Suppressor macrophage treated with lipopolysaccharide for 1 hour (primary cell): Measurements from ENCODE around the gene ANKRD29.
A peak's percentile ranks its signal among the peaks of the same experiment; 100 is the strongest.
"Not testable (repeated sequence)": the region's sequence is repeated elsewhere in the genome, so short reads cannot be mapped to it uniquely, and the experiment has no call there.

Source experiments
- DNase-seq, 3 donors: peaks; one replicate each; pipeline ENCODE4 v3.0.0-alpha.2; 2020 to 2022

The ANKRD29 gene

DNA sequence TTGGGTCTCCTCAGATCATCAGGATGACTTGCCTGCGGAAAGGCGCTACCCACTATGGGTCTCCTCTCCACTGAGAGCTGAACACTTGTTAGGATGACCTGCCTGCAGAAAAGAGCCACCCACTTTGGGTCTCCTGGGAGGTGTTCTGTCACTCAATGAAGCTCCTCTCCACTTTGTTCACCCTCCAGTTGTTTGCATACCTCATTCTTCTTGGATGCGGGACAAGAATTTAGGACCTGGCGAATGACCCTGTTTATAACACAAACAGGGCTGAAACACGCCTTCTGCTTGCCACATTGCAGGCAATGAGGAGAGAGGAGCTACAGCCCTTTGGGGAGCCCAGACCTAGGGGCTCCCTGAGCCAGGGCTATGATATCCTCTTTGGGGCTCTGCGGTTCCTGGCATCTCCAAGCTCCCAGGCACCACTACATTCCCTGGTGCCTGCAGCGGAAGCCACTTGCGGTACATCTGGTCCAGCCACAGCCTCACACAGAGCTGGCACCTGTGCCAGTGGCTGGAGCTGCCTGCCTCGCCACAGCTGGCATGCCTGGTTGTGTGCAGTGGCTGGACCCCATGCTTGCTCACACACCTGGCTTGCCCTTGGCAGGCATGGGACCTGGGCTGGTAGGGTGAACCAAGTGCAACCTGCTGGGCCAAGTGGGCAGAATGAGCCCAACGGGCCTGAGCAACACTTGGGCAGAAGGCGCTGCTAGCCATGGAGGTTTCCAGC, 20.6 kb downstream of the ANKRD29 start:
- DNase-seq, result no peak

DNA sequence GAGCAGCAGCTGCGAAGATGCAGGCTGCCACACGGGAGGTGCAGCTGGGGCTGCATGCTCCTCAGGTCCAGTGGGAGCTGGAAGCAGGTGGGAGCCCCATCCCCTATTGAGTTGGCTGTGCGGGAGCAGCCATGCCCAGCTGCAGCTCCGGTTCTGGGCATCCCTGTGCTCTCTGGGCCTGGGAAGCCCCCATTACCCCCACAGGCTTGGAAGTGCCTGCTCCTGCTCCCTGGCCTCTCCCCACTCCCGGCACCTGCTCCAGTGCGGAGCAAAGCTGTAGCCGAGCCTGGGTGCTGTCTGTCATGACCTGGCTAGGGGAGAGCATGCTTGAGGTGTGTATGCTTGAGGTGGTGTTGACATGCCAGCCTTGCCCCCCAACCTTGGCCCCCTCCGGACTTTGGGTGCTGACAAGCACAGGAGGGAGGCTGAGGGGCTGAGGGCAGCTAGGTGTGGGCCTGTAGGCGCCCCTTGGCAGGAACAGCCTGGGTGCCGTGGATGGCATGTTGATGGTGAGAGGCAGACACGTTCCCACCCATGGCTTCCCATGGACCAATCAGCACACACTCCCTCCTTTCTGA, 21.5 kb downstream of the ANKRD29 start:
- DNase-seq, result no peak

DNA sequence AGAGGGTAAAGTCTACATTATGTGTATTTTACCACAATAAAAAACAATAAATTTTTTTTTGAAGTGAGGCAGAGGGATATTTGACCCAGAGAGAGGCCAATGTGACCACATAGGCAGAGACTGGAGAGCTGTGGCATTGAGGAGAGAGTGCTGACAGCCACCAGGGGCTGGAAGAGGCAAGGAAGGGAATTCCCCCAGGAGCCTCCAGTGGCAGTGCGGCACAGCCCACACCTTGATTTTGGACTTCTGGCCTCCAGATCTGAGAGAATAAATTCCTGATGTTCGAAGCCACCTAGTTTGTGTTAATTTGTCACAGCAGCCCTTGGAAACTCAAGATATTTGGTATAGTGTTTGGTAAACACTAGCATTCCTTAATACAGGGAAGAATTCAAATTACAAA, 22.7 kb downstream of the ANKRD29 start:
- DNase-seq, result no peak

DNA sequence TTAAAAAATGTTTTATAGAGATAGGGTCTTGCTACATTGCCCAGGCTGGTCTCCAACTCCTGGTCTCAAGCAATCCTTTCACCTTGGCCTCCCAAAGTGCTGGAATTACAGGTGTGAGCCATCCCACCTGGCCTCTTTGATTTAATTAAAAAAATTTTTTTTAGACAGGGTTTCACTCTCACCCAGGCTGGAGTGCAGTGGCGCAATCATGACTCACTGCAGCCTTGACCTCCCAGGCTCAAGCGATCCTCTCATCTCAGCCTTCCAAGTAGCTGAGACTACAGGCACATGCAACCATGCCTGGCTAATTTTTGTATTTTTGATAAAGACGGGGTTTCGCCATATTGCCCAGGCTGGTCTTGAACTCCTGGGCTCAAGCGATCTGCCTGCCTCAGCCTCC, 26.3 kb downstream of the ANKRD29 start:
- not testable (repeated sequence) for DNase-seq

DNA sequence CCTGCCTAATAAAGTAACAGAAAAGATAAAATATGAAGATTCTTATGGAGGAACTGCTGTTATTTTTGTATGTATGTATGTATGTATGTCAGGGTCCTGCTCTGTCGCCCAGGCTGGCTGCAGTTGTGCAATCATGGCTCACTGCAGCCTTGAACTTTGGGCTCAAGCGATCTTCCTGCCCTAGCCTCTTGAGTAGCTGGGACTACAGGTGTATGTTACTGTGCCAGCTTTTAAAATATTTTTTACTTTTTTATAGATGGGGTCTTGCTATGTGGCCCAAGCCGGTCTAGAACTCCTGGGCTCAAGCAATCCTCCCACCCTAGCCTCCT, 26.7 kb downstream of the ANKRD29 start:
- no peak for DNase-seq

DNA sequence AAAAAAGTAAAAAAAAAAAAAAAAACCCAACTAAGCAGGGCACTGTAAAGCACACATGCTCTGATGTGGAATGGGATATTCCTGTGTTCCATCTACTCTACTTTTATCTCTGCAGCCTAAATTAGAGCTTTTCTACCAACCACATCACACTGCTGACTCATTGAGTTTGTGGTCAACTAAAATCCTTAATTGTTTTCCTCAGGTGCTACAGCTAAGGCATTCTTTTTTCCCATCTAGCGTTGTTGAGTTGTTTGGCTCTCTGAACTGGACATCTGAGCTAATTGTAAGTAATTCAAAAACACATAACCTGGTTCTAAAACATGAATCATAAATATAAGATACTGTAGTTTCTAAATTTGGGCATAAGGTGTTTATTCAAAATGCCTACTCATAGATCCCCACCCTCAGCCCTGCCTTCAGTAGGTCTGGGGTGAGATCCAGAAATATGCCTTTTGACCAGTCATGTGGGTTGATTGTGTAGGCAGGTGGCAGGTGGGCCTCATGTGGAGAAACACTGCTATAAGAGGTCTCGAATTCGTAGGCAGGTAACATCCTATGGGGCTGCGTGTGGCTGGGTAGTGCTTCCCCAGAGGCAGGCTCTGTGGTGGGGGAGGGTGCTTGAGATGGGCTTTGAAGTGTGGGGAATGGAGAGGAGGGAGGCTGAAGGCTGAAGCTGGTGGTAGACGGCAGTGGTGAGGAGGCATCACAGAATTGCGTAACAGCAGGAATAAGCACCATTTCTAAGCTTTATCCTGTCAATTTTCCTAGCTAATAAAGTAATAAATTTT, 27.2 kb downstream of the ANKRD29 start:
- DNase-seq, result no peak

DNA sequence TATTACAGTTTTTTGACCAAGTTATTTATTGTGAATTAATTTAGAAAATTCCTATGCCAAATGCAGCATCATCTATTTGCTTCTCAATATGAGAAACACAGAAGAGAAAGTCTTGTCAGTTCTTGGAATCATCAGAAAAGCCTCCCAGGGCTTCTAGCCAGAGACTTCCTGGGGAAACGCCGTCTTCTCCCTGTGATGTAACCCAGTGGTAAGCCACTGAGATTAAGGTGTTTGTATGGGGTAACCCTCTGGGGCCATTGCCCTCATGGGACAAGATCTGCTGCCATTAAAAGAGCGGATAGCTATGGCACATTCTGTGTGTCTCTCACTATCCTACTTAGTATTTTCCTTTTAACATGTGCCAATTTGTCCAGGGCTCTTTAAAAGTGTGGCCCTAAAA, 28.0 kb downstream of the ANKRD29 start:
- DNase-seq, result peak in 1 of 3 donors; percentile 18

DNA sequence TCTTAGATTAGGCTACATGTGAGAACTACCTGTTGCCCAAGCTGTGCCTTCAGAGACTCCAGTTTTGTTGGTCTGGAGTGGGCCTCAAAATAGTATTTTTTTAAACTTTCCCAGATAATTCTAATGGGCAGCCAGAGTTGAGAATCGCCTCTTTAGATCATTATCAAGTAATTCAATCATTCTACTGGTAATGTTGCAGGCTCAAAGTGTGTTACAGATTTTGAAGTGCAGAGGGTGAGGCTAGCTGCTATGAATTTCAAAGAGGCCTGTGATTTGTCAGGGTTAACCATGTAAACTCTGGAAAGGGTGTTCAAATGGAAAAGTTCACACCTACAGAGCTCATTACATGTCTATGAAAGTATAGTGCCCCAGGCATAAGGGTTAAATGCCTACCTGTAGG, 30.1 kb downstream of the ANKRD29 start:
- DNase-seq, result no peak

DNA sequence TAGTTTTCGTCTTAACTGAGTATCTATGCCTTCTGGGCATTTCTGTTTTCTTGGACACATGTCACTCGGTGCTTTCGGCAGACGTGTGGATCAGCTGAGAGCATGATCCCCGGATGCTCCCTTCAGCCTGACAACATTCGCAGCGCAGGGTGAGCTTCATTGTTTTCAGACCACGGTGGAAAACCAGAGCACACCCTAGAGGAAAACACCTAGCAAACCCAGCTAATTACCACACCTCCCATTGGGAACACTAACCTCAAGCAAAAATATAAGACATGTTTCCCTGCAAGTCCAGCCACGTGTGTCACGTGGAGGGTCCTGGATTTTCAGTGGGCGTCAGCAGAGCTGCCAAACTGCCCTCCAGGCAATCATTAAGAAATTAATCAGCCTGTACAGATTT, 31.0 kb downstream of the ANKRD29 start:
- DNase-seq, result no peak

DNA sequence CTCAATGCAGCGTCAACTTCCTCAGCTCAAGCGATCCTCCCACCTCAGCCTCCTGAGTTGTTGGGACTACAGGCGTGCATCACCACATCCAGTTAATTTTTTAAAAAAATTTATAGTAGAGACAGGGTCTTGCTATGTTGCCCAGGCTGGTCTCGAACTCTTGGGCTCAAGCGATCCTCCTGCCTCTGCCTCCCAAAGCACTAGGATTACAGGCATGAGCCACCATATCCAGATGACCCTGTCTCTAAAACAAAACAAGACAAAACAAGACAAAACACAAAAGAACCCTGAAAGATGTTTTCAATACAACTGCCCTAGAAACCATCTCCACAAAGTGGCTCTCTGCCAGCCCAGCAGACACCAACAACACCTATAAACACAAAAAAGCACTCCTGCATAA, 31.4 kb downstream of the ANKRD29 start:
- no peak for DNase-seq

DNA sequence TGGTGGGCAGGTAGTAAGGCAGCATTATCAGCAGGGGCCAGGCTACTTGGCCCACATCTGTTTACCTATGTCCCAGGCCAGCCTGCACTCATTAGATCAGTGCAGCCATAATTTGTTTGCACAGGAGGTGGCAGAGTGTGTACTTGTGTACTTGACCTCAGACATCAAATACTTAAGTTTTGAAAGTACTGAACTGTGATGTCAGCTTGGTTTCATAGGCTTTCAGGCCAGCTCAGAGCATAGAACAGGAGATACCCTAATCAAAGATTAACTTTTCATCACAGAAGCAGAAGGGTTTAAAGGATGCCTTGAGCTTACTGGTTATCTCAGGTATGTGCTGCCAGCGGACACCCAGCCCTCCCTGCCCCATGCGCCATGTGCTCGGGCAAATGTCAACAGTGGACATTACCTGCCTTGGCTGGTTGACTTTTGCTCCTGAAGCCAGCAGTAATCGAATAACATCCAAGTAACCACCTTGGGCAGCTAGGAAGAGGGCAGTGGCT, 33.2 kb downstream of the ANKRD29 start:
- DNase-seq, result no peak

DNA sequence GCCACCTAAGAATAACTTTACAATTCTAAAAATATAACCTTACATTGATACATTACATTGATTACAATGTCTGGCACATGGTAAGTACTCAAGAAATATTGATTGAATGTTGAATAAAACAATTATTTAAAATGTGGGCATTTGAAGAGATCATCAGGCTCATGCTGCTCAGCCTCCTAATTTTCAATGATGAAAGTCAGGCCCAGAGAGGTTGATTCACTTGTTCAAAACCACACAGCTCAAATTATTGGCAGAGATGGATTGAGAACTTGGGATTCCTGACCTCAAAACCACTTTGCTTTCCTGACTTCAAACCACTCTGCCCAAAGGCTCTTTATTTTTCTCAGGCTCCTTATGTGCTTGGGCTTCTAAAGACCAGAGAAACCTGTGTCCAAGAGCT, 34.7 kb downstream of the ANKRD29 start:
- no peak for DNase-seq

DNA sequence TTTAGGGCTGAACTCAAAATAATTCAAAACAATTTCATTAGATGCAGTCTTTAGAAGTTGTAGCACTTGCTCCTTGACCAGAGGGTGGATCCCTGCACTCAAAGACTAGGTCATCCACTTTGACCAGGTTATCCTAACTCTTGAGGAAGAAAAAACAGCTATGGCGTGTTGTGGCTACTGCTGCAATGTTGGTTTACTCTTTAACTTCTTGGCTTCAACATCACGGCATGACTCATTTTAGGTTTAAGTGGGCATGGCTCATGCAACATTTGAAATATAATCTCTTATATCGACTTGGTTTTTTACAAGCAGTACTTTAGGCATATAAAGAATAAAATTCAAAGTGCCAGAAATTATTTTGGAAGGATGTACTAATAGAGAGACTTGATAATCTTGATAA, 35.4 kb downstream of the ANKRD29 start:
- no peak for DNase-seq

DNA sequence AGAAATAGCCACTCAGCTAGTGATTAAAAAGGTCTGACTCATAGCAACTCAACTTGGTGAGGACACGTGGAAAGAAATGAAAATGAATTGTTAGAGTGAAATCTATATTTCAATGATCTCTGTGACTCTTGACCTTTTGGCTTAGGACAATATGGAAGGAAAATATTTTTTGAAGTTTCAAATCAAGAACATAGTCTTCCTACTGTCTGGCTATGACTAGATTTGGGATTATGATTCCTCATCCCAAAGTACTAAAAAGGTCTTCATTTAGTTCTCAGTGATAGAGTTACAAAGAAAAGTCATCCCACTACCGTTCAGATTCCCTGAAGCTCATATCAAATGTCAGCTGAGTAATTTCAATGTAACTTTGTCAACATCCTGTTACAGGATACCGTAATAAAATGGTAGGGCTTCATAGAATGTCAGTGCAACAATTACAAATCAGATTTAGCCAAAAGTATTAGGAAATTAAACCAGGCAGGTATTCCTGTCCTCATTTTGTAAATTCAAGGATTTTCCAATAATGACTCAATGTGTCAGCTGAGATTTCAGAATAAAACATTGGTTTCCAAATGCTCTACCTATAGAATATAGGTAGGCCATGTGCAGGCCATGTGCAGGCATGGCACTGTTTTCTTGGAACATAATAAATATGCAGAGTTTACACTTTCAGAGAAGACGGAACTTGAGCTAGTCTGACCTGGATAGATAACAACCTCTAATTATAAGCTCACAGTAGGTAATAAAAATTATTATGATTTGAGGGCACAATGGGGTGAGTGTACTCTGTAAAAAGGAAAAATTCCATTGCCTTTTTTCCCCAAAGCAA, 36.0 kb downstream of the ANKRD29 start:
- DNase-seq, result no peak

DNA sequence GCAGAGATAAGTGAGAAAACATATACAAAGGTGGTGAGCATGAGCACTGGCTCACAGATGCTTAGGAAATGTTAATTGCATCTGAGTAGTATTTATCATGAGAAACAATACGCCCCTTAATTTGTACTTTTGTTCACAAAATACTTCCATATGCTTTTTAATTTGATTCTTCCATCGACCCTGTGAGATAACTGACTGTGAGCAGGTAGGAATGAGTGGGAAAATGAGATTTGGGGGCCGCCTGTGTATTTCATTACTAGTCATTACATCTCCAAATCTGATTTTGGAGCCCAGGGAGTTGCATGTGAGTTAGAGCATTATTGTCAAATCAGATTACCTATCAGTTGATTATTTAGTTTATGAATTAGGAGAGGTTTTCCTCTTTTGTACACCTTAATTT, 39.7 kb downstream of the ANKRD29 start:
- DNase-seq, result no peak

DNA sequence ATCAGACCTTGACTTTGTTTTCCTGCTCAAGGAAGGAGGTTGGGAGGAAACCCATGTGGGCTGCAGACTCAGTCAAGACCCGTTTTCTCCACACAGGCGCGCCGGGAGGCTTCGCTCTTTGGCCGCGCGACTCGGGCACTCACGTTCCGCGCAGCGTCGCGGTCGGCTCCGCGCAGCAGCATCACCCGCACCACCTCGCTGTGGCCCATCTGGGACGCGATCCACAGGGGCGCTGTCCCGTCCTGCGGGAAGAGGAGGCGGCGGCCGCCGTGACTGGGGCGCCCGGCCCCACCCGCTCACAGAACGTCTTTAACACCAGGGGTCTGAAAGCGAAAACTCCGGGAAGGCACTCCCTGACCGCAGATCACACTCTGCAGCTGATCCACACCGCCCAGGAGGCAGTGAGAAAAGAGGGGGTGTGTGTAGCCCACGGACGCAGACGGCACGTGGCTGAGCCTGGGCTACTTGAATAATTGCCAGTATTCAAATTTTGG, 43.3 kb downstream of the ANKRD29 start:
- peak in 2 of 3 donors; percentile 46 to 49 for DNase-seq

DNA sequence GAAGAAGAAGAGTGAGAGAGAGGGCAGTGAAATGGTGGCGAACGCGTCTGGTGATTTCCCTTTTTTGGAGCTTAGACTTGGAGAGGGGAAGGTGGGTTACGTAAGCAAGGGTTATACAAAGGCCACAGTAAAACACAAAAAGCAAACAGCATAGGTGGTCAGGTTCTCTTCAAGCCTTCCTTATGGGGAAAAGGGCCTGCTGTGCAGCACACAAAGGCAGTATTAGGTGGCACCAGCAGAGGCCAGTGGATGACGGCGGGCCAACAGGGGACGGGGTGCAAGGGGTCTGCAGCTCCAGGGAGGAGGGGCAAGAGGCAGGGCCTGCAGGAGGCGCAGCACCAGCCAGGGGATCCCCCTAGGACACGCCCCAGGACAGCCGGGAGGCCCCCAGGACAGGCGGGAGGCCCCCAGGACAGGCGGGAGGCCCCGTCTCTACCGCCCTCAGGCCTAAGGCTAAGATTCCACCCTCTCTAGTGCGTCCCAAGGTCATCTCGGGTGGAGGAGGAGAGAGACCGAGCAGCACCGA, 43.8 kb downstream of the ANKRD29 start:
- peak; percentile 53 to 66 (median 55) for DNase-seq

DNA sequence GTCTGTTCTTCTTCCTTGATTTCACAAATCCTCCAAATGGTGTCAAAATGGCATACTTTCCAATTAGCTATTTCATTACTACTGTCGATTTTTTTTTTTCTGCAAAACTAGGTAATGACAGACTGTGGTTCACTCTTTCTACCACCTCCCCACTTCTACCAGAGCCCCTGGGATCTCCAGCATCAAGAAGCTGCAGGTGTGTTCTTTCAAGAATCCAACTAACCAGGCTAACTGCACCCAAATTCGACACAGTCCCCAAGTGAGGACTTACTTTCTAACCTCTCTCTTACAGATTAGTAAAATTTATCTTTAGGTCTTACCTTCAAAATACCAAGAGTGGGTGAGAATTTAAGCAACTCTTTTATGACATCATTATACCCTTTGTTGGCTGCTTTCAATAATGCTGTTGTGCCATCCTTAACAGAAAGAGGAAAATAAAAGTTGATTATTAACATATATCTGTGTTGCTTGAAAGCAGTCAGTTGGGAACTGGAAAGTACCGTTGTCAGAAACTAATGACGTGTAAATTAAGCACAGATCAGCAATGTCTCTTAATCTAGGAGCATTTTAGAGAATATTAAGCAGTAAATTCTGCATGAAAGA, 45.2 kb downstream of the ANKRD29 start:
- peak in 2 of 3 donors; percentile 21 to 31 for DNase-seq

DNA sequence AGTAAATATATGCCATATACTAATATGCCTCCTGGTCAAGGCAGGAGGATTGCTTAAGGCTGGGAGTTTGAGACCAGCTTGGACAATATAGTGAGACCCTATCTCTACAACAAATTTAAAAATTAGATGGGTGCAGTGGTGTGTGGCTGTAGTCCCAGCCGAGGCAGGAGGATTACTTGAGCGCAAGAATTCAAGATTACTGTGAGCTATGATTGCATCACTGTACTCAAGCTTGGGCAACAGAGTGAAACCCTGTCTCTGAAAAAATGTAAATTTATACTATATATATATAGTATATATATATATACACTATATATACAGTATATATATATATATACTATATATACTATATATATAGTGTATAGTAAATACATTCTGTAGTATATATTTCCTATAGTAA, 46.5 kb downstream of the ANKRD29 start:
- no peak for DNase-seq

DNA sequence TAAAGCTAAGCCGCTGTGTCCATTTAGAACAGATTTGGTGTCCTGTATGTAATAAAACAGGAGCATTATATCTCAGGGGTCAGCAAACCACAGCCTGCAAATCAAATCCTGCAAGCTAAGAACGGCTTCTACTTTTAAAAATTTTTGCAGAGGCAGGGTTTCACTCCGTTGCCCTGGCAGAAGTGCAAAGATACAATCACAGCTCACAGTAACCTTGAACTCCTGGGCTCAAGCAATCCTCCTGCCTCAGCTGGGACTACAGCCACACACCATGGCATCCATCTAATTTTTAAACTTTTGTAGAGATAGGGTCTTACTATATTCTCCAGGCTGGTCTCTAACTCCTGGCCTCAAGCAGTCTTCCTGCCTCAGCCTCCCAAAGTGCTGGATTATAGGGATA, 47.8 kb downstream of the ANKRD29 start:
- DNase-seq, result no peak

DNA sequence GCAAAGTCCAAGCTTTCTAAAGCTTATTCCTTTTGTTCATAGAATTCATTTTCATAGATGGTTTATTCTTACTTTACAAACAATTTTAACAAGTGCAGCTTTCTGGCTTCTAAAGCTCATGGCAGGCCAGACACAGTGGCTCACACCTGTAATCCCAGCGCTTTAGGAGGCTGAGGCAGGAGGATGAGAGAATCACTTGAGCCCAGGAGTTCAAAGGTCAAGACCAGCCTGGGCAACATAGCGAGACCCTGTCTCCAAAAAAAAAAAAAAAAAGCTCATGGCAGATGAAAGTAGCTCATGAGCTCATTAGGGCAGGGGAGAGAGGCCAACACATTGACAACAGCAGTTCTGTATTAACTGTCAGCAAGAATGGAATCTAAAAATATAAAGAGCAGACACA, 48.3 kb downstream of the ANKRD29 start:
- DNase-seq, result no peak

DNA sequence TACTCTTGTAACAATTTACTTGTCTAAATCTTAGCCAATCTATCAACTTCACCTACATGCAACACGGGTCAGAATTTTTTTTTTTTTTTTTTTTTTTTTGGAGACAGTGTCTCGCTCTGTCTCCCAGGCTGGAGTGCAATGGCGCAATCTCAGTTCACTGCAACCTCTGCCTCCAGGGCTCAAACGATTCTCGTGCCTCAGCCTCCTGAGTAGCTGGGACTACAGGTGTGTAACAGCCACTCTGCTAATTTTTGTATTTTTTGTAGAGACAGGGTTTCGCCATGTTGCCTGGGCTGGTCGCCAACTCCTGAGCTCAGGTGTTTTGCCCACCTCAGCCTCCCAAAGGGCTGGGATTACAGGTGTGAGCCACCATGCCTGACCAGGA, 49.6 kb downstream of the ANKRD29 start:
- not testable (repeated sequence) for DNase-seq
